Fibroblast of skin of abdomen (primary cell): ENCODE data around the gene BTBD9.
A peak's percentile ranks its signal among the peaks of the same experiment; 100 is the strongest.

Experiments
- DNase-seq: peaks from one replicate; pipeline ENCODE4 v3.0.0-alpha.2; 2013

Gene BTBD9

GRCh38 chr6:38234934-38235682, 404.6 kb downstream of the BTBD9 start:
- DNase-seq, result no peak

- no peak for DNase-seq
These were observed 405.6 kb downstream of the BTBD9 start for GRCh38 chr6:38234141-38234540.

GRCh38 chr6:38233161-38233791, 406.5 kb downstream of the BTBD9 start:
- peak; percentile 18 for DNase-seq

- DNase-seq, result no peak
These were observed 414.0 kb downstream of the BTBD9 start for GRCh38 chr6:38225766-38226165.

- no peak for DNase-seq
These were observed 418.5 kb downstream of the BTBD9 start for GRCh38 chr6:38221251-38221650.

GRCh38 chr6:38220069-38220723, 419.5 kb downstream of the BTBD9 start:
- DNase-seq, result no peak

GRCh38 chr6:38218235-38218634, 421.5 kb downstream of the BTBD9 start:
- DNase-seq, result no peak

GRCh38 chr6:38216451-38216850, 423.3 kb downstream of the BTBD9 start:
- DNase-seq, result no peak

- DNase-seq, result no peak
These were observed 423.9 kb downstream of the BTBD9 start for GRCh38 chr6:38215651-38216311.

- no peak for DNase-seq
These were observed 424.5 kb downstream of the BTBD9 start for GRCh38 chr6:38215225-38215624.

GRCh38 chr6:38214159-38214558, 425.6 kb downstream of the BTBD9 start:
- DNase-seq, result no peak

GRCh38 chr6:38213251-38213658, 426.5 kb downstream of the BTBD9 start:
- peak; percentile 9 for DNase-seq

- DNase-seq, result peak; percentile 17
These were observed 427.1 kb downstream of the BTBD9 start for GRCh38 chr6:38212579-38212978.

- no peak for DNase-seq
These were observed 427.6 kb downstream of the BTBD9 start for GRCh38 chr6:38212116-38212515.

- no peak for DNase-seq
These were observed 430.1 kb downstream of the BTBD9 start for GRCh38 chr6:38209371-38210260.

- DNase-seq, result no peak
These were observed 431.7 kb downstream of the BTBD9 start for GRCh38 chr6:38208028-38208427.

GRCh38 chr6:38207375-38207774, 432.4 kb downstream of the BTBD9 start:
- DNase-seq, result no peak

- DNase-seq, result no peak
These were observed 441.5 kb downstream of the BTBD9 start for GRCh38 chr6:38198219-38198618.

- no peak for DNase-seq
These were observed 444.6 kb downstream of the BTBD9 start for GRCh38 chr6:38195113-38195635.

GRCh38 chr6:38194589-38194988, 445.1 kb downstream of the BTBD9 start:
- DNase-seq, result no peak

- no peak for DNase-seq
These were observed 445.5 kb downstream of the BTBD9 start for GRCh38 chr6:38194282-38194572.
